Forelimb muscle (tissue), 1 donor: ENCODE data around the gene LPAR1. TPM values are rescaled to one million over a fixed set of nuclear protein-coding genes. Genes with fewer than 3 reads are reported as not detected.

ENCODE experiments used
- DNase-seq: peaks from one replicate; pipeline ENCODE4 v3.0.0-alpha.2; 2013; ENCODE audit warnings: low read depth
- polyA plus RNA-seq: library from polyadenylated mRNA; unstranded; fragments of 120-200 nt; gene quantifications from one replicate; pipeline ENCODE4 v1.2.1, GENCODE V29; 2013; ENCODE audit not compliant: insufficient read length

The LPAR1 gene
- polyA plus RNA-seq, 1 donor: 33.8 TPM

DNA sequence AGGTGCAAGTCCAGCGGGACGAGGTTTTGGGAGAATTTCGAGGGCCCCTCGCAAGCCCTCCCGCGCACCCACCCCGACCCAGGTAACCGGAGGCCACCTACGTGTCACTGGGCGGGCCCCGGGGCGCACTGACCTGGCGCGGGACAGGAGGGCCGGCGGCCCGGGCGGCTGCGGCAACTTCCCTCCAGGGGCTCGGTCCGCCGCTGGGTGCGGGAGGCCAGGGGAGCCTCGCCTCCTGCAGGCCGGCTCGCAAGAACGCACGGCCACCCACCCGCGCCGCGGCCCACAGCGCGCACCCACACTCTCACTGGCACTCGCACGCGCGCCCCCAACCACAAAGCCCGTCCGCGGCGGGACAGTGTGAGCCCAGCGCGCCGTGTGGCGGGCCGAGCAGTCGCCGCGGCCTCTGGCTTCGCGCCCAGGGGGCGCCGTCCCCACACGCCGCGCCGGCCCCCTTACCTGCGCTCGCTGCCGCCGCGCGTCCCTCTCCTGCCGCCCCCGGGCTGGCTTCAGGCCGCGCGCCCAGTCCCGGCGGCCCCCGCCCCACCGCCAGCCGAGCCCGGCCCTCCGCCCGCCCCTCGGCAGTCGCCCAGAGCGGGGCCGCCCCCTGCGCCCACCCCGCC is 451 bp downstream of the LPAR1 start:
- no peak for DNase-seq

DNA sequence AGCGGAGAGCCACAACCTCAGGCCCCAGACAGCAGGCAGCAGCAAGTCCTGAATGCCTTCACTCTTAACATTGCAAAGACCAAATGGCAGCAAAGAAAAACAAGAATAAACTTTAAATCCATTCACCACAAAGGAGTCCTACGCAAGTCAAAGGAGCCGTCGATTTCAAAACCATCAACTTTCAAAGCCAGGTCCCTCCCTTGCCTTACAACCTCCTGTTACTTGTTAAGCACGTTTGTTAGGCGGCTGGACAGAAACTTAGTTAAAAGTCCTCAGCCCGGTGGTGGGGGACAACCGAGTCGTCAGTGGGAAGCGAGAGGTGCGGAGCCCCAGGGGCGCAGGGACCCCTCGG is 938 bp downstream of the LPAR1 start:
- no peak for DNase-seq

DNA sequence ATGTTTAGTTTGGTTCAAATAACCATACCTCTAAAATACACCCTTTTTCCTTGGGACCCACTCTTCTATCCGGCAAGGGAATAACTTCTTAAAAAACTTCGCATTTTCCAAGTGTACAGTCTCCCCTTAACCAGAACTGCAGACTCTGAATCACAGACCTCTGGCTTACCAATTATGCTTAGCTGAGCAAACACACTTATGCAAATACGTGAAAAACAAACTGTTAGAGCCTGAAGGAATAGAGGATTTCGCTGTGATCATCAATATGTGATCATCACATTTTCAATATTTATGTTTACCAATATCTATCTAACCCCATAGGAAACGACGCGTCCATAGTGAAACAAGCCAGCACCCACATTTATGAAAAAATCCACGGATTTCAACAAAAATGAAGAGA is 1.3 kb downstream of the LPAR1 start:
- DNase-seq: no peak

DNA sequence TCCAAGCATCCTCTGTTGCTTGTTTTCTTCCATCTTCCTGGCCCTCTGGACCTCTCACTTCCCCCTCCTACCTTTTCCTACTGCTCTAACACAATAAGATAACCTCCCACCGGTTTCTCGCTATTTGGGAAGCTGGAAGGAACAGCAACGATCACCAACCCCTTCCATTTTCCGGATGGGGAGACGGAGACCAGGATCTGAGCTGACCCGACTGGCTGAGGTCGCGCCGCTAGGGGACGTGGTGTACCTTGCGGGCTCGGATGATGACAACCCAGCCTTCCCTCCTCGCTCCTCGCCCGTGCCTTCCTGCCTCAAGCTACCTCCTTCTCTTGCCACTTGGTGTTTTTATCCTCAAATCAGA is 1.9 kb downstream of the LPAR1 start:
- DNase-seq: no peak

DNA sequence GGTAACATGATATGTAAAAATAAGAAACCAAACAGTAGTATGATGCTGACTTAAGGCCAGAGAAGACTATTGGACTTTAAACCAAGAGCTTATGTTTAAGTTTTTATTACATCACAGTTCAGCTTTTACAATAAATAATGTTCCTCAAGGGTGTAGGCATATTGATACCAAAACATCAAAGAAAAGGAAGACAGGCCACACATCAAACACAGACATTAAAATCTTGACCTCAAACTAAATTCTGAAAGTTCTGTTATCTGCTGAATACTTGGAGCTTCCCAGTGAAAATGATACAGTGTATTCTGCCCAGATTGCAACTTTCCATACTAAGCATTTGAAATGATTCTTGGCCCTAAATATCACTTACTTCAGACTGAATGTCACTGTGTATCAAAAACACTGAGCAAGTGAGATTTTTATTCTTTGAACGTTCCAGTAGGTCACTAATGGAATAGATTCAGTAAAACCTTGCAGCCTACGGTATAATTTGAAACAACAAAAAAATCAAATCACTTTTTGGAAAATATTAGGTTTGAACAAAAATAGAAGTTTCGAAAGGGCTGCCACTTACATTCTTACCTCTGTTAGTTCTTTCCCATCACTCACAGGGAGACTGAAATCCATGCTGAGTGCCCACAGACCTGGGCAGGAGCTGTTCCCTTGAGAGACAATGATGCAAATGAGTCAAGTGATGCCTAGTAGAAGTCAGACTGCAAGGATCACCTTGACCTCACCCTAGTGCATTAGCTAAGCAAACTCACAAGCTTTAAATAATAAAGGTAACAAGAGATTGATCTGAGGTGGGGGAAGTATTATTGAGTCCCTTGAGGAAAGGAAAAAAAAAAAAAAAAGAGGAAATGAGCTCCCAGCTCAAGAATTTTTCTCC is 2.5 kb downstream of the LPAR1 start:
- DNase-seq: no peak

DNA sequence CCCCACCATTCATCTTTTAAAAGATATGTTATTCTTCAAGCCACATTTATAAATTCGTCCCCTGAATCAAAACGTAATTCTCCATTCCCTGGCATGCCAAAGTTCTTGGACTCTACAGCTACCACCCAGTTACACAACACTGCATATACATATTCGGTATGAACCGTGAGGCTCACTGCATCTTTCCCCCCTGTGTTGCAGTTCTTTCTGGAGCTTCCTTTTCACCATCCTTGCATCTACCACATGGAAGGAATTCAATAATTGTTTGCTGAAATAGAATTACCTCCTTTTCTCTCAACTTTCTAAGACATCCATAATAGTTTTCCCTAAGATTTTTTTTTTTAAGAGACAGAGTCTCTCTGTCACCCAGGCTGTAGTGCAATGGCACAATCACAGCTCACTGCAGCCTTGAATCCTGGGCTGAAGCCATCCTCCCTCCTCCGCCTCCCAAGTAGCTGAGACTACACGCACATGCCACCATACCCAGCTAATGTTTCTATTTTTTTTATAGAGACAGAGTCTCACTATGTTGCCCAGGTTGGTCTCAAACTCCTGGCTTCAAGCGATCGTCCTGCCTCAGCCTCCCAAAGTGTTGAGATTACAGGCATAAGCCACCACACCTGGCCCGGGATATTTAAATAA is 3.3 kb downstream of the LPAR1 start:
- no peak for DNase-seq

DNA sequence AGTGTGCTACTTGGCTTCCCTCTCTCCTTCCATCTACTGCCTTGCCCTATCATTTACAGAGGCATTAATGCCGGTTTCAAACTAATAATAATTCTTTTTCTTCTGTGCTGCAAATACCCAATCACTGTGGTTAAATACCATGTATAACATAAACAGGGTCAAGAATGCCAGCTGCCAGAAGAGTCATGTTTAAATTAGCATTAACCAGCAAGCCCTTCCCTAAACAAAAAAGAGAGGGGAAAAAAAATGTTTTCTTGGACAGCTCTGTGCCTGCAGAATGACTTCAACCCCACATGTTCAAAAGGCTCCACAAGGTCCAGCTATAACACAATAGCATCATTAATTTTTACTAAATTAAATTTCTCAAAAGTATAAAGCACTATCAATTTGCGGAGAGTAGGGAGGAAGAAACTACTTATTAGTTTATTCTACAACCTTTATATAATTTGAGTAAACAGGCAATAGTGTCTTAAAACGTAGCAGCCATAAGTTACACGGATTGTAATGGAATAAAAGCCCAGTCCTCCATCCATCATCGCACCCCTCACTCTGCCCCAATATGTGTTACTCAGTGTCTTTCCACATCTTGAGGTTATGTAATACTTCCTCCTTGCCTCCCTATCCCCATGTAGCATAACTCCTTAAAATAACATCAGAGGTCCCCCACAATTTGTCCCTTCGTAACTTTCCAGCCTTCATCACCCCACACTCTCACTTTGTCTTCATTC is 3.9 kb downstream of the LPAR1 start:
- no peak for DNase-seq

DNA sequence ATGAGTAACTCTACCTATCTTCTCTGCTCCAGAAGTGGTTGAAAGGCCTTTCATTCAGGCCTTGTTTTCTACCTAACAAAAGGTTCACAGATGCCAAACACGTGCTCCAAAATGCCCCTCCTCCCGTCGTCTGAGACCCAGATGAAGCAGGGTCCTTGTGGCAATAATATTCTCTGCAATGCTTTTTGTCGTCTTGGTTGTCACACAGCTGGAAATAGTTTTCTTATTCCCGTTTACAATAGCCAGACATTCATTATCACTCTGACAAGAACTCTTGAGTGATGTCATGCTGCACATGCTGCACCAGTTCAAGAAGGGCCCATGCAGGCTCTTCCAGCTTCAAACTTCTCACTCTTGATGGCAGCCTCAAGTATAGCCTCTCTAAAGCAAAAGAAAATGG is 7.8 kb downstream of the LPAR1 start:
- DNase-seq: no peak

DNA sequence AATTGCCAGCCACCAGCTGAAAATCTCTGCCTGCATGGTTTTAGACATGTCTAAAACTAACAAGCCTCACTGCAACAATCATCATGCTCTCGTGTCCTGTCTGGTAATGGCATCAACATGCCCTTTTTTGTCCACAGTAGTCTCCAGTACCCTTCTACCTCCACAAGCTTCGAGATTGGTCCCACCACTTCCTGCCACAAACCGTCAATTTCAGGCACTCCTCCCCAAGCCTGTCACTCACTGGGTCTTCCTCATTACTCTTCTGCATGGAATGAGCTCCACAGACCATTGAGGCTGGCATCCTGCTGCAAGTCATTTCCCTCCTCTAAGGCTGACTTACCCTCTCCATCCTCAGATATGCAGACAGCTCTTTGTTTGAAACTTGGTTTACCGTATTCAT is 9.0 kb downstream of the LPAR1 start:
- DNase-seq: no peak

DNA sequence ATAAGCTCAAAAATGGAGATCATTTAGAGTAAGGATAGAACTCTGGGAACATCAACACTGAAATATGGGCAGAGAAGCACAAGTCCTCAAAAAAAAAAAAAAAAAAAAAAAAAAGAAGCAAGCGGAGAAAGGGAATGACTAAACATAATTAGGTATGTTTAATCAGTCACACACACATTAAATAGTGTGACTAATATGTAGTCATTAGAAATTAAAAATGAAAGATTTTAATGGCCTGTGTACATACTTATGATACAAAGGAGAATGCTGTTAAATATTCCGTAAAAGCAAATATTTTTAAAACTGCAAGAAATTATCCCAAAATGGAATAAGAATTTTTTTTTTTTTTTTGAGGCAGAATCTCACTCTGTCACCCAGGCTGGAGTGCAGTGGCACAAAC is 10.5 kb downstream of the LPAR1 start:
- DNase-seq: no peak

DNA sequence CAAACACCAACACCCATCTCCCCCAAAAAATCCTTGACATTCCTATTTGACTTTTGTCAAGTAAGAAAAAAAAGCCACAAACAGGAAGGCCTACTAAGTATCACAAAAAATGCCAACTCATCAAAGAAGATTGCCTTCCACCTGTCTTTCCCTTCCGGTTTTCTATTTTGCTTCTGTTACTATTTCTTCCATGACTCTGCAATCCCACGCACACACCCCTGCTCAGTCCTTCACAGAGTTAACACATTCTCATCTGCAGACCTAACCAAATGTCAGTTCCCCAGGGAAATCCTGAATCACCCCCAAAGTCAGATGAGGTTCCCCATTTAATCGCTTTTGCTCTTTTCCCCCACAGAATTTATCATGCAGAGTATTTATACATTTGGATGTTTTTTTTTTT is 15.1 kb downstream of the LPAR1 start:
- no peak for DNase-seq

DNA sequence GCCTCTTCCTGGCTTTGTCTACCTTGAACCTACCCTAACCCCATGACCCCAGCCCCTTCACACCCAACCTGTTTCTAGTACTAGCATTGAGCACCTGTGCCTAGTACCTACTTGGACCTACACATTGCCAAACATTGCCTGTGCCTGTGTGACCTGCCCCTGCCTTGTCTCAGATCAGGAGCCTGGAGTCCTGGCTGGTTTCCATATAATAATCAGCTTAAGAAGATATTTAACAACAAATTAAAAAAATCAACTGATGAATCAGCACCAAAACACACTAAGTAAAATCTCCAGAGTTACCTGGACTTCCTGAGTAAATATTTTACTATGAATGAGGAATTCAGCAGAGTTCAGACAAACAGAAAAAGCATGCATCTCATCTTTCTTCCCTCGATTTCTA is 17.7 kb downstream of the LPAR1 start:
- DNase-seq: no peak

DNA sequence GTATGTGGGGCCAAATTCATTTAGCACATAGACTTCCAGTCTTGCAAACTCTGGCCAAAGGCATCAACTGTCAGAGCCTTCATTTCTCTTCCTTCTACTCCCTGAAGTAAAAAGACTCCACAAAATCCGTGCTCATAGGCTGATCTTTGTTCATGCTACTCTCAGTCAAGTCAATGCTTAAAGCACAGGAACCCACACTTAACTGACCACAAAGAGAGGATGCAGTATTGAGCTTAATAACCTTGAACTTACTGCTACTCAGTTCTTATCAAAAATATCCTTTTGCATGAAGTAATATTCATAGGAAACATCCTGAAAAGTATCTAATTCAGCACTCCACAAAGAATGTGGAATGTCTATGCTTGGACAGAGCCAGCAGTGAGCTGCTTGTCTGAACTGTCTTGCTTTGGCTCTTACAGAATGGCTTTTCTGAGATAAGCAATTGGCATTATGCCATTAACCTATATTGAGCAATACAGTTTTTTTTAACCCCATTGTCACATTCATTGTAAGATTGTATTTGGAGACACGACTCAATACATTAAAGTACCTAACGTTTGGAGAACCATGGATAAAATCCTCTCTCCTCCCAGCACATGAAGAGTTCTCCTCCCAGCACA is 21.7 kb downstream of the LPAR1 start:
- DNase-seq: no peak

DNA sequence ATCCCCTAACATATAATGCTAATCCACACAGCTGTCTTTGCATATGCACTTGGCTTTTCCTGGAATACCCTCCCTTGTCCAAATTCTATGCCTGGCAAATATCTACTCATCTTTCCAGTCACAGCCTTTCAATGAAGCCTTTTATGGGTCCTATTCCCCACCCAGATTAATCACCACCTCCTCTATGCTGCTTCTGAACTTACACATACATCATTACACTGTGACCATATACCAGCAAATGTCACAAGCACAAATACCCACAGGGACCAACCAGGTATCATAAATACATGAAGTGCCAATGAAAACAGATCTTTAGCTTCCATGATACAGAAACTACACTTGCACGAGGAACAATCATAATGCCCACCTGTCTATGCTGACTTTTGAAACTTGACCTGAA is 22.3 kb downstream of the LPAR1 start:
- DNase-seq: no peak

DNA sequence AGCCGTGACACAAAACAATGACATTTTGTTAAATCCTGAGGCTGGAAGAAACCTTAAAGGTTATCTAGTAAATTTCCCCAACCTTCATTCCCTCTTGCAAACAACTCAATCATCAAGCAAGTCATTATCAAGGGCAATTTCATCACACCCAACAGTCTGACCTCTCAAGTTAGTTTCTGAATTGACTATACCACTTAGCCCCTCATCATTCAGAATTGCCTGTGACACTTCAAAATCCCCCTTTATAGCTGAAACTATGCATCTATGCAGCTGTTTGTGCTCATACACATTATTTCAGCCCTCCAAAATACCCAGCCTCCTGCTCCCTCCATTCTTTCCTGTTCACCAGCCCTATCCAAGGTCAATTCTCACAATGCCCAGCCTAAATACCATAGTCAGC is 24.6 kb downstream of the LPAR1 start:
- DNase-seq: no peak

DNA sequence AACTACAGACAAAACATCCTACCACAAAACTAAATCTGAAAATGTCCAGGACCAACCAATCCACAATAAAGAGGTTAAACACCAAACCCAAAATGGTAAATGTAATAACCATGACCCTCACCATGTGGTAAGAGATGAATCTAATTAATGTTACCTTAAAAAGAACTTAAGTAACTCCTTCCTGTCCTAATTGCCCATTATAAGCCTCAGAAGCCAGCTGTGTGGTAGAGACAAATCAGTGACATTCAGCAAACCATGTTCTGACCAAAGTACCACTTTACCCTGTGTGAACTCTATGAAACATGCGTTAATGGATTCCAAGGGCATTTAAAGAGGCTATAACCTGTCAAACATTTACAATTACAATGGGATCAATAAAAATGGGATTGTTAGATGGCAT is 25.0 kb downstream of the LPAR1 start:
- no peak for DNase-seq

DNA sequence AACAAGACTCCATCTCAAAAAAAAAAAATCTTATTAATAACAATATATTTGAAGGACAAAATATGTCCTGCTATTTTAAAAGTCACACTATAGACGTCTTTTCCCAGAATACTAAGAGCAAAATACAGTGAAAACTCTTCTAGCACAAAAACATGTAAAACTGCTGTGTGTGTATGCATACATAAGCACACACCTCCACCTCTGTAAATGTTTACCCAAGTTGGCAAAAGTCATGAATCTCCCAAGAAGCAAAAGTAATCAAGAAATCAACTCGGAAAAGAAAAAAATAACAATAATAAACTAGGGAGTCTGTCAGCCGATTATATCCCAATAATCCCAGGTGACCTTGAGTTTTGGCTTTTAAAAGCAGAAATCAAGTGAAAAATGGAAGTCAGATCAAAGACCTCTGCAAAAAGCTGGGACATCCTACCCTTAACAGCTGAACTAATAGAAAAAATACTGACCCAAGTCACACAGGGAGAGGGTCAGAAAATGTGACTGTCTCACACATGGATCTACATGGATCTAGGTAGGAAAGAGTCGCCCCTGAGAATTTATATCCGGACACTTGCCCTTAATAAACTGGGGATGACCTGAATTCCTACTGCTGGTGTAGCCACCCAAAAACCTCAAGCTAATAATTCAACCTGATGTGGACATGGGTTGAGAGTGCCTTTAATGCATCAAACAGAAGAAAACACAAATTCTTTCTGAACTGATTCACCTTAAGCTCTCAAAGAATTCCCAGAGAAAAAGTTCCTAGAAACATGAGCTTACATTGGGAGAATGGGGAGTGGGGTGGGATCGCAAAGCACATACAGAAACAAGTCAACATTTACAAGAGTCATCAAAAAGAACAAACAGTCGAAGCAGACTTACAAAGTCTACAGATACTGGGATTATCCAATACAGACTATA is 29.9 kb downstream of the LPAR1 start:
- DNase-seq: no peak

DNA sequence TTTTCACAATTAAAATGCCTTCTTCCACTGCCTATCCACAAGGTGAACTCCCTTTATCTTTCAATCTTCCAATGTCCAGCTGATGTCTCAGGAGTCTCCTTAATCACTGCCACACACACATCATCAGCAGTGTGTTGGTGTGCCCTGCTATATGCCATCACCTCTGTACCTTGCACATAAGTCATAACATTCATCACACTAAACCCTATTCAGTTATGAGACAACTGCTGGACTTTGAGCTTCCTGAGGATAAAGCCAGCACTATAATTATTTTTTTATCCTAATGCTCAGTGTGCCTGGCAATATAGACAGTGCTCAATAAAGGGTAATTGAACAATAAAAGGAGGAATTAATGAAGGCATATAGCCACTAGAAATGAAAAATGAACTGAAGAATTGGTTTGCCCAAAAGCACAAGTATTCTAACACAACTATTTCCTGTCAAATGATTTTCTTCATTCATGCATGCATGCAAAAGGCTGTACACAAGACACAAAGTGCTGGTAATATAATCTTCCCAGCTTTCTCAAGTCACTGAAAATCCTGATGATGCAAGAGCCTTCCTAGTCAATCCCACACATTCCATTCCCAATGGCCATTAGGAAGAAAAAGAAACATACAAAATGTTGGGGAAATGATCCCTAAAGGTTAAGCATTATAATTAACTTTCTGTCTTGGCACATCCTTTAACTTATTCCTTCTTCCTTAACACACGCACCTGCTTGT is 32.4 kb downstream of the LPAR1 start:
- DNase-seq: no peak

DNA sequence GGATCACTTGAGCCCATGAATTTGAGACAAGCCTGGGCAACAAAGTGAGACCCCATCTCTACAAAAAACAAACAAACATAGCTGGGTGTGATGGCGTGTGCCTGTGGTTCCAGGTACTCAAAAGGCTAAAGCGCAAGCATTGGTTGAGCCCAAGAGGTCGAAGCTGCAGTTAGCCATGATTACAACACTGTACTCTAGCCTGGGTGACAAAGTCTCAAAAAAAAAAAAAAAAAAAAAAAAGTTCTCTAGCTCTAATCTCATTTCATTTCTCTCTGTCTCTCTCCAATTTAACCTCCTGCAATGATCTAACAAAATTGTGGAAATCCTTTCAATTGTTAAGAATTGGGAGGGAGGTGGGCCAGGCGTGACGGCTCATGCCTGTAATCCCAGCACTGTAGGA is 33.3 kb downstream of the LPAR1 start:
- no peak for DNase-seq

DNA sequence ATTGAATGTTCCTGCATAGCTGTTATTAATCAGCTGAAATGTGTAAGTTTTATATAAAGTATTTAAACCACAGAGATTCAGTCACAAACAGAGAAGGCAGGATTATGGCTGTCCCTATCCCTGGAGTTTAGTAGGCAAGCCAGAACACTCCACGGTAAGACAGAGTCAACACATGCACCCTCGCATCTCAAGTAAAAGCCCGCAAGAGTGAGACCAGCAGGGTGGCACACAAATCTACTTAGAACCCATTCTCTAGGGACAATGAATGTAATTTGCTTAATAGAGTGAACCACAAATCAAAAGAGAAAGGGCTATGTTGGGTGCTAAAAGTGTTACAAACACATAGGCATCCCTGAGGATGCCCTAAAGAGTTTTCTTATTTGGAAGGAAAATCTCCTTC is 35.1 kb downstream of the LPAR1 start:
- no peak for DNase-seq
